ENCODE measurements around the gene CTNNBL1. TPM values are rescaled to one million over a fixed set of nuclear protein-coding genes. Genes with fewer than 3 reads are reported as not detected.

CTNNBL1 gene
- total and polyA plus RNA-seq, 8 donors: 36.0 to 63.6 (median 50.1) TPM

- no peaks in the 10 kb centered on the region for H3K4me1 ChIP-seq
- intact Hi-C loops (cut with DNase I): no loop called here
- H3K4me3 ChIP-seq: no peak overlapping the region
- TF ChIP-seq CTCF (IDR thresholded peaks at IDR 0.05): no peak
- H3K27ac ChIP-seq: no peak overlapping the region
- H3K9me3 ChIP-seq: no peaks in the 10 kb centered on the region
- no peaks in the 10 kb centered on the region for H3K27me3 ChIP-seq
- ATAC-seq (no peak), DNase-seq (no peak)
- H3K36me3 ChIP-seq: peaks cover 0 to 72% of the 10 kb centered on the region in 2 donors
Measured at GRCh38 chr20:37773291-37773826, 79.5 kb downstream of the CTNNBL1 start.

- DNase-seq (no peak), ATAC-seq (no peak)
- Histone ChIP-seq H3K4me1 (no peaks in the 10 kb centered on the region), H3K27ac (no peak overlapping the region), H3K36me3 (peaks cover 0 to 67% of the 10 kb centered on the region in 2 donors), H3K4me3 (no peak overlapping the region), H3K9me3 (no peaks in the 10 kb centered on the region), H3K27me3 (no peaks in the 10 kb centered on the region)
- intact Hi-C loops (cut with DNase I): no loop called here
- TF ChIP-seq CTCF (IDR thresholded peaks at IDR 0.05): no peak
Measured at GRCh38 chr20:37774156-37774555, 80.3 kb downstream of the CTNNBL1 start.

GRCh38 chr20:37775200-37775599 lies 81.4 kb downstream of the CTNNBL1 start:
- Histone ChIP-seq H3K4me3 (no peak overlapping the region), H3K27me3 (no peaks in the 10 kb centered on the region), H3K4me1 (no peaks in the 10 kb centered on the region), H3K36me3 (peaks cover 0 to 62% of the 10 kb centered on the region in 2 donors), H3K27ac (no peak overlapping the region), H3K9me3 (no peaks in the 10 kb centered on the region)
- intact Hi-C loops (cut with DNase I): no loop called here
- no peak for TF ChIP-seq CTCF (IDR thresholded peaks at IDR 0.05)
- DNase-seq: no peak
- ATAC-seq: no peak

DNA sequence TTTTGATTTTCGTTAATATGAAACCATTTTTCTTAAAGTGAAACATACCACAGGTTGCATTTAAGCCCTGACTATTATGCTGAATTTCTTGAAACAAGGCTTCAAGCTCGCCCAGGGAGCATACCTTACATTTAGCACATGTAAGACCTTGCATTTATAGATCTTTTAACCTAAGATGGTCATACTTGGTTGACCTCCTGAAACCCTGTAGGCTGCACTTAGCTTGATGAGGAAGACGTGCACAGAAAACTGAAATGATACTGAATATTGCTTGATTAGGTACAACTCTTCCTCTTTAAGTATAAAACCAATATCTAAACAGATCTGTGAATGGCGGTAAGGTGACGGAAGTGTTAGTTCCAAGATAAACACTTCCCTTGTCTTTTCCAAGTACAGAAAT lies 82.2 kb downstream of the CTNNBL1 start:
- peaks cover 0 to 60% of the 10 kb centered on the region in 2 donors for H3K36me3 ChIP-seq
- H3K27ac ChIP-seq: no peak overlapping the region
- no peaks in the 10 kb centered on the region for H3K9me3 ChIP-seq
- TF ChIP-seq CTCF (IDR thresholded peaks at IDR 0.05): no peak
- no peak for ATAC-seq
- no peak overlapping the region for H3K4me3 ChIP-seq
- H3K4me1 ChIP-seq: no peaks in the 10 kb centered on the region
- intact Hi-C loops (cut with DNase I): no loop called here
- no peak for DNase-seq
- H3K27me3 ChIP-seq: no peaks in the 10 kb centered on the region

GRCh38 chr20:37776526-37776925 lies 82.7 kb downstream of the CTNNBL1 start:
- no peak for TF ChIP-seq CTCF (IDR thresholded peaks at IDR 0.05)
- H3K4me3 ChIP-seq: no peak overlapping the region
- intact Hi-C loops (cut with DNase I): no loop called here
- H3K27ac ChIP-seq: no peak overlapping the region
- no peaks in the 10 kb centered on the region for H3K27me3 ChIP-seq
- DNase-seq: no peak
- peaks cover 0 to 57% of the 10 kb centered on the region in 2 donors for H3K36me3 ChIP-seq
- no peaks in the 10 kb centered on the region for H3K4me1 ChIP-seq
- H3K9me3 ChIP-seq: no peaks in the 10 kb centered on the region
- no peak for ATAC-seq

All from left lung (tissue), 10 donors.